GM12873 (cell line): ENCODE results near the gene TMIGD2.

Experiments used
- TF ChIP-seq, protein P1 (sequence below): IDR thresholded peaks from 2 replicates; pipeline ENCODE4 v1.5.1; 2012; ENCODE audit warnings: low read depth, mild to moderate bottlenecking, moderate library complexity, low read length, control low read depth; ENCODE audit not compliant: insufficient read depth; ENCODE audit errors: missing control alignments

The TMIGD2 gene

DNA sequence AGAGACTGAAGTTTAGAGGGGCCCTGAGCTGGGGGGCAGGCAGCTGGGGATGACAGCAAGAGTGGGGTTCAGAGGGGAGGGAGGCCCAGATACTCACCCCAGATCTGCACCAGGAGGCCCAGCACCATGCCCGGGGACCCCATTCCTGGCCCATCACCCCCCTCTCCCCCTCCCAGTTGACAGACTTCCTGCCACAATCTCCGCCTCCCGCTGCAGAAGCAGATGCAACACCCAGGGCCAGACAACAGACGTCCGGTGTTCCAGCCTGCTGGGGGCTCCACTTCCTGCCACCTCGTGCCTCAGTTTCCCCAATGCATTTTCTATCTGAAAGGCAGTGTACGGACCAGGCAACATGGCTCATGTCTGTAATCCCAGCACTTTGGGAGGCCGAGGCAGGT, at the start of gene TMIGD2:
TSS of gene TMIGD2 (minus strand) at position 147 of the 398 bp plus-strand sequence. CDS start at position 143, 4 bp downstream.
- TF ChIP-seq, protein P1, sequence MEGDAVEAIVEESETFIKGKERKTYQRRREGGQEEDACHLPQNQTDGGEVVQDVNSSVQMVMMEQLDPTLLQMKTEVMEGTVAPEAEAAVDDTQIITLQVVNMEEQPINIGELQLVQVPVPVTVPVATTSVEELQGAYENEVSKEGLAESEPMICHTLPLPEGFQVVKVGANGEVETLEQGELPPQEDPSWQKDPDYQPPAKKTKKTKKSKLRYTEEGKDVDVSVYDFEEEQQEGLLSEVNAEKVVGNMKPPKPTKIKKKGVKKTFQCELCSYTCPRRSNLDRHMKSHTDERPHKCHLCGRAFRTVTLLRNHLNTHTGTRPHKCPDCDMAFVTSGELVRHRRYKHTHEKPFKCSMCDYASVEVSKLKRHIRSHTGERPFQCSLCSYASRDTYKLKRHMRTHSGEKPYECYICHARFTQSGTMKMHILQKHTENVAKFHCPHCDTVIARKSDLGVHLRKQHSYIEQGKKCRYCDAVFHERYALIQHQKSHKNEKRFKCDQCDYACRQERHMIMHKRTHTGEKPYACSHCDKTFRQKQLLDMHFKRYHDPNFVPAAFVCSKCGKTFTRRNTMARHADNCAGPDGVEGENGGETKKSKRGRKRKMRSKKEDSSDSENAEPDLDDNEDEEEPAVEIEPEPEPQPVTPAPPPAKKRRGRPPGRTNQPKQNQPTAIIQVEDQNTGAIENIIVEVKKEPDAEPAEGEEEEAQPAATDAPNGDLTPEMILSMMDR, result no peak

GRCh38 chr19:4350726-4351125, 48.5 kb upstream of the TMIGD2 start:
- TF ChIP-seq, protein P1, result no peak

DNA sequence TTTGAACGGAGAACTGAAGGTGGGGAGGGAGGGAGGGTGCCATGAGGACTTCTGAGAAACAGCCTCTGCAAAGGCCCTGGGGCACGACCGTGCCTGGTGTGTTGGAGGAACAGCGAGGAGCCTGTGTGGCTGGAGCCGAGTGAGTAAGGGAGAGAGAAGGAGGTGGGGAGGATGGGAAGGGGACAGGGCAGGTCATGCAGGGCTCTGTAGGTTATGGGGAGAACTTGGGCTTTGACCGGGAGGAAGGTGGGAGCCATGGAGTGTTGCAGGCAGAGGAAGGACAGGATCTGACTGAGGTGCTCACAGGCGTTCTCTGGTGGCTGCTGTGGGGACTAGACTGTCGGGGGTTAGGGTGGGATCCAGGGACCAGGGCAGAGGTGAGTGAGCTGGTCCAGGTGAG, 47.9 kb upstream of the TMIGD2 start:
- TF ChIP-seq, protein P1, result no peak

DNA sequence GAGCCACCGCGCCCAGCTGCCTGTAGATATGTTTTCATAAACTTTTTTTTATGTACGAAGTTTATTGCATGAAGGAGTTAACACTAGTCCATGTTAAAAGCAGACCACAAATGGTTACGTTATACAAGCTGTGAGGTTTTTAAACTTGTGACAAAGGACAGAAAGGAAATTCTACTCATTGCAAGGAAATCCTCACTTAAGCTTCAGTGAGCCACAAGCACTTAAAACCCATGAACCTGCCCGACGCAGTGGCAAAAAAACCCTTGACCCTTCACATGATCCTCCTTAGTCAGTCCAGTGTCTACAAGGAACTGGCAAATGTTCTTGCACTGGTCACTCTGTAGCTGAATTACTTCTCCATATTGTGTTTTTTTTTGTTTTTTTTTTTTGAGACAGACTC, 45.3 kb upstream of the TMIGD2 start:
- TF ChIP-seq, protein P1, result no peak

DNA sequence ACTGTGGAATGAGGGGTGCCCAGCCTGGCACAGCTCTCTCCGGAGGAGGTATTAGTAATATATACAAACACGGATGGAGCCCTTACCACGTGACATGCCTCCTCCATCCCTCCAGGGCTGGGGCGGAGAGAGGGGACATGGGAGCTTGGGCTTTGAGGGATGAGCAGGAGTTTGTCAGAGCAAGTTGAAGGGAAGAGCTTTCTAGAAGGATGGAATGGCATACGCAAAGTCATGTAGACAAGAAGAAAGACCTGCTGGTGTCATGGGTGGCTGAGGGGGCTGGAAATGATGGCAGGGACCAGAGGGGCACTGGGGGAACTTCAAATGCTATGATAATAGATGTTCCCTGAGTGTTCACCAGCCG, 43.8 kb upstream of the TMIGD2 start:
- TF ChIP-seq, protein P1, result no peak

DNA sequence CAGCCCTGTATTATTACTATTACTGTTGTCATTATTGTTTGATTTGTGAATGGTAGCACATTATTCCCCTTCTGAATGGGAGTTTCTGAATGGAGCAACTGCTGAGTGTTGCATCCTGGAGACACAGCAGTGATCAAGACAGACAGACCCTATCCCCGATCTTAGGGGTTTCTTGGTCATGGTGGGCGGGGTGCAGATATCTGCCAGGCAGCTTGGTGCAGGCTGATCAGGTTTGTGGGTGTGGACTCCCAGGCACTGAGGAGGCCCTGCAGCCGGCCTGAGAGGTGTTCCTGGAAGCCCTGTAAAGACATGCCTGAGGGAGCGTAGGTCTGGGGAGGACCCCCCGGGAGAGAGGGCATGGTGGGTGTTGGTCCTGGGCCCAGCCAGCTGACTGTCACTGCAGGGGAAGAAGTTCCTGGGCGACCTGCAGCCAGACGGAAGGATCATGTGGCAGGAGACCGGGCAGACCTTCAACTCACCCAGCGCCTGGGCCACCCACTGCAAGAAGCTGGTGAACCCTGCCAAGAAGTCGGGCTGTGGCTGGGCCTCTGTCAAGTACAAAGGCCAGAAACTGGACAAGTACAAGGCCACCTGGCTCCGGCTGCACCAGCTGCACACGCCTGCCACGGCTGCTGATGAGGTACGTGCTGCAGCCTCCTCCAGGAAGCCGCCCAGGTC, 43.3 kb upstream of the TMIGD2 start:
- TF ChIP-seq, protein P1, result no peak

DNA sequence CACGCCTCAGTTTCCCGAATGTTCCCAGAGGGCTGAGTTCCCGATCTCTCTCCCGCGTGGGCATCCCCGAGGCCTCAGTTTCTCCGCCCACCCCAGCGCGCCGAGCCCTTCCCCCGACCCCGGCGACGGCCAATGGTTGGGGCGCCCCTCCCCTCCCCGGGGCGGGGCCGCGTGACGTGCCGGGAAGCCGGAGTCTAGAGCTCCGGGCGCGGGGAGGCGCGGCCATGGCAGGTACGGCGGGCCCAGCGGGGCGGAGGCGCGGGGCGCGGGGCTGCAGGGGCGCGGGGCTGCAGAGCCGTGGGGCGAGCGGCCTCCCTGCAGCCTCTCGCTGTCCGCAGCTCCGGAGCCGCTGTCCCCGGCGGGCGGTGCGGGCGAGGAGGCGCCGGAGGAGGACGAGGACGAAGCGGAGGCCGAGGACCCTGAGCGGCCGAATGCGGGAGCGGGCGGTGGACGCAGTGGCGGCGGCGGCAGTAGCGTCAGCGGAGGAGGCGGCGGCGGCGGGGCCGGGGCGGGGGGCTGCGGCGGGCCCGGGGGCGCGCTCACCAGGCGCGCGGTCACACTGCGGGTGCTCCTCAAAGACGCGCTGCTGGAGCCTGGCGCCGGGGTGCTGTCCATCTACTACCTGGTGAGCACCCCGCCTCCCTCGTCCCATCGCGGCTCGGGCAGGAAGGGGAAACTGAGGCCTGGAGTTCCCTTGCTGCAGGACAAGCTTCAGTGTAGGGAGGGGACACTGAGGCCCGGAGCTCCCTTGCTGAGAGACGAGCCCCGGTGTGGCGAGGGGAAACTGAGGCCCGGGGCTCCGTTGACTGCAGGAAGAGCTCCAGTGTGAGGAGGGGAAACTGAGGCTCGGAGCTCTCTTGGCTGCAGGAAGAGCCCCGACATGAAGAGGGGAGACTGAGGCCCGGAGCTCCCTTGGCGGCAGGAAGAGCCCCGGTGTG, 41.5 kb upstream of the TMIGD2 start, which contains the start of gene MPND:
TSS of gene MPND (plus strand) at position 193 of the 938 bp plus-strand sequence. CDS start at position 225, 32 bp downstream.
- TF ChIP-seq, protein P1, result no peak
